OCI-LY7 (cell line): ENCODE measurements around the gene DIPK1A.

Source experiments
- CTCF ChIP-seq: fragments of 200-600 bp; sonication (generic); conservative IDR thresholded peaks from 2 replicates; pipeline ENCODE4 v1.5.1; 2014; ENCODE audit warnings: mild to moderate bottlenecking, antibody characterized with exemption, low read length, moderate library complexity, mixed read lengths
- EZH2phosphoT487 ChIP-seq: fragments of 200-600 bp; sonication (generic); IDR thresholded peaks from 2 replicates; pipeline ENCODE4 v1.6.1; 2018; ENCODE audit warnings: low read depth, borderline replicate concordance, mild to moderate bottlenecking, mixed run types, antibody characterized with exemption, low read length, moderate library complexity, mixed read lengths

GRCh38 chr1:92975551-92976232 is 14.4 kb upstream of the DIPK1A start:
- TF ChIP-seq CTCF (no peak), EZH2phosphoT487 (no peak)
